ENCODE data around the gene EPYC. TPM values are rescaled to one million over a fixed set of nuclear protein-coding genes. Genes with fewer than 3 reads are reported as not detected.

The EPYC gene
- total RNA-seq (2014; rRNA removed; shearing (Covaris generic)) = not detected in 2 replicates

DNA sequence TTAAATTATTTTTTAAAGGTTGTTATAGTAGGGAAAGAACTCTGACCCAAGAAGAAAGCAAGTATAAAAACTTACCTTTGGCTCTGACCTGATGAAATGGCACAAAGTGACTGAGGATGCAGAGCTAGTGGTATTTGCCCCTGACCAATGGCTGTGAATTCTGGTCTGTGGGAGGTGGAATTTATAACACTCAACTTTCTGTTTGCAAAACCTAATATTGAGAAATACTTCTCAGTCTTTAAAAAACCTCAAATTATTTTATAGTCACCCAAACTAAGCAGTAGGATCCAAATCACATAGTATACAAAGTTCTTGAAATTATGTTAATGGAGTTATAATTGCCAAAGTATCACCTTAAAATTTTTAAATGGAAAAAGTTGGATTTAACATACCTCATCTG is at the start of gene EPYC:
Gene EPYC (minus strand): TSS at position 101 of the 400 bp plus-strand sequence. CDS start 2,407 bp downstream, outside the sequence.
- DNase-seq (ENCODE audit: low spot score) = no peak
- in situ Hi-C loops (cut with HindIII; ENCODE audit: low sequenced_read_pairs) = no loop called here

GRCh38 chr12:91053951-91054715 is 49.4 kb upstream of the EPYC start:
- DNase-seq (ENCODE audit: low spot score) = no peak
- in situ Hi-C loops (cut with HindIII; ENCODE audit: low sequenced_read_pairs) = no loop called here

DNA sequence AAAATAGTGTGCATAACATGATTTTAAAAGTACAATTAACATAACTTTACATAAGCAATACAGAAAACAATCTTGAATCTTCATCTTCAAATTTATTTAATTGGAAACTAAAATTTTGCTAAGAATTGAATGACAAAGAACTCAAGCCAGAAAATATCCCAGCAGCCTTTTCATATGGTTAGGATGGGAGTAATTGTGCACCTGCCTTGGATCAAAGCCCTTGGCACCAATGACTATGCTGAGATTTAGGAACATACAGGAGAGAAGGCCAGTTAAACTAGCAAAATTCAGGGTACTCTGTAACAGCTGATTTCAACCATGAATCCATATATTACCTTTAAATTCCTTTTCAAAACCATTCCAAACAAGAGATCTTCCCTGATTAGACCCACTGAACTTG is 47.3 kb upstream of the EPYC start:
- in situ Hi-C loops (cut with HindIII; ENCODE audit: low sequenced_read_pairs) = no loop called here

DNA sequence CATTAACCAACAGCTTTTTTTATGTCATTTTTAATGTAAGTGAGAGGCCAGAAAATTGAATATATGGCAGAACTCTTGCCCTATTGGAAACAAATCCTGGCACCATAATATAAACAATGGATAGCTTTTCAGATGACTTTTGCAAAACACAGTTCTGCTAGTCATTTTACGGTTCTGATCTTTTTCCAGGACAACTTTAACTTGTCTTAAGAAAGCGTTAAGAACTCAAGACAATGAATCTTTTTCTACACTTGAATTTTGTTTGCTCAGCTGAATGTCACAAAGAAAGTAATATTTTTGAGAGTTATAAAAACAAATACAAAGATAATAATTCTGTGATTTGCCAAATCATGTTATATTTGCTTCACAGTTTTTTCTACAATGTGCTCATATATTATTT is 39.8 kb upstream of the EPYC start:
- in situ Hi-C loops (cut with HindIII; ENCODE audit: low sequenced_read_pairs) = no loop called here
- DNase-seq (ENCODE audit: low spot score) = no peak

More for the DNA sequence above, 47.3 kb upstream of the EPYC start:
- peak; percentile 69 for DNase-seq (ENCODE audit: low spot score)

DNA sequence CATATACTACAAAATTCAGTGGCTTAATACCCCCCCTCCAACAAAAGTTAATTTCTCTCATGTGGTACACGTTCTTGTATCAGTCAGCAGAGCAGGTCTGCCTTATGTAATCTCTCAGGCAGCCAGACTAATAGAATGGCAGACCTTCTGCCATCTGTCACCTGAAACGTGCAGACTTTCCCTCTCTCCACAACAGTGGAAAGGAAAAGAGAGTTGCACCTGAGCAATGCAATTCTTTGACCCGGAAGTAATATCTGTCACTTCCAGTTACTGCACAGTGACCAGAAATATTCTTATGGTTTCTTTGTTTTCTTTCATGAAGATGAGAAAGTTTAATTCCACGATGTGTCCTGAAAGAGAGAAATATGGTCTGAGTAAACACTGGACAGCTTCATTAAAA is 38.6 kb upstream of the EPYC start:
- DNase-seq (ENCODE audit: low spot score) = peak; percentile 95
- in situ Hi-C loops (cut with HindIII; ENCODE audit: low sequenced_read_pairs) = no loop called here

- DNase-seq (ENCODE audit: low spot score) = no peak
- in situ Hi-C loops (cut with HindIII; ENCODE audit: low sequenced_read_pairs) = no loop called here
These were observed 35.5 kb upstream of the EPYC start for GRCh38 chr12:91040096-91040755.

DNA sequence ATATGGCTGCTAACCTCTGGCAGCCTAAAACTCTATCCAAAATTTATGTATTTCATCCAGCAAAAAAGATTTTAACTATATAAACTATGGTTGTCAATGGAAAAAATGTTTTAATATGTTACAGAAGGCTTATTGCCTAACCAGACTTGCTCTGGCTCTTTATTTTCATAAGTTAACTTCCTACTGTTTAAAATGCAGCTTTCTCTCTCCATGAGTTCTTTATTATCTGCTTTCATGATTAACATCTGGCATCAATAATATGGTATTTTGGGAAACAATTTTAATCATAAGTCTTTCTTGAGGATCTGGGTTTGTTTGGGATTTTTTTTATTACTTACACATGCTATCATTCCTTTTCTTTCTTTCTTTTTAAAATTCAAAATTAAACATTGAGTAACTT is 32.5 kb upstream of the EPYC start:
- in situ Hi-C loops (cut with HindIII; ENCODE audit: low sequenced_read_pairs) = no loop called here

DNA sequence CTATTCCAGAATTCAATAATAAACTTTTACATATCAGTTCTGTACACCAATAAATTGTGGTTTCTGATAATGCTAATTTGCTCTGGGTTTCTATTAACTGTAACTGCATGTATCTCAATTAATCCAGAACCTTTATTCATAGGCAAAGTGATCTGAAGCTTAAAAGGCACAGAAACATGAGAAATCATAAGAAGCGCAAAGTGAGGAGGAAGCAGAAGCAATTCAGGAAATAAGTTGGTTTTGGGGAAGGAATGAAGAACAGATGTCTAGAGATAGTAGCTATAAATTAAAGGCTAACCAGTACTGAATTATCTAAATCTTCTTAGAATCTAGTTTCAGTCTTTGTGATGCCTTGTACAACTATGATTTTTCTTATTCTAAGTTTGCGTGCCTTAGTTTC is 28.5 kb upstream of the EPYC start:
- no peak for DNase-seq (ENCODE audit: low spot score)
- in situ Hi-C loops (cut with HindIII; ENCODE audit: low sequenced_read_pairs) = no loop called here

More for the DNA sequence above, 32.5 kb upstream of the EPYC start:
- DNase-seq (ENCODE audit: low spot score) = no peak

DNA sequence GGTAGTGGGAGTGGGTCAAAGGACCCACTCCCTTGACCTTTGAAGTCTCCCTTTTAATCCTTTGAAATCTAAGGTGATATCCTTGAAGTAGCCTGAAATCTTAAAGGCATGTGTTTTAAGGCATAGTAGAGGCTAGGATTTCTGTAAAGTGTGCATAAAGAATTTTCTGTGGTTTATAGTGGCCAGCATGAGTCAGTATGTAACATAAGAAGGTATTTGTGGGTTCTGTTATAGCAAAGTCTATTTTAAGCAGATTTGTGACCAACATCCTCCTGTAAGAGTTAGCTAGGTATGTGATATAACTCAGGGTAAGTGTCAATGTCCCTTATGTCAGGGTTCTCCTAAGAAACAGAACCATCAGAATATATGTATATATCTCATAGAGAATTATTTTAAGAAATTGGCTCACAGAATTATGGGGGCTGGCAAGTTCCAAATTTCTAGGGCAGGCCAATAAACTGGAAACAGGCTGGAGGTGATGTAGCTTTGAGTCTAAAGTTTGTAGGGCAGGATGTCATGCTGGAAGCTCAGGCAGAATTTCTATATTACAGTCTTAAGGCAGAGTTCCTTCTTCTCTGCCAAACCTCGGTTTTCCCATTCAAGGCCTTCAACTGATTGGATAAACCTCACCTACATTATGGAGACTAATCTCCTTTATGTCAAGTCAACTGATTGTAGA is 18.7 kb upstream of the EPYC start:
- in situ Hi-C loops (cut with HindIII; ENCODE audit: low sequenced_read_pairs) = no loop called here
- DNase-seq (ENCODE audit: low spot score) = no peak

DNA sequence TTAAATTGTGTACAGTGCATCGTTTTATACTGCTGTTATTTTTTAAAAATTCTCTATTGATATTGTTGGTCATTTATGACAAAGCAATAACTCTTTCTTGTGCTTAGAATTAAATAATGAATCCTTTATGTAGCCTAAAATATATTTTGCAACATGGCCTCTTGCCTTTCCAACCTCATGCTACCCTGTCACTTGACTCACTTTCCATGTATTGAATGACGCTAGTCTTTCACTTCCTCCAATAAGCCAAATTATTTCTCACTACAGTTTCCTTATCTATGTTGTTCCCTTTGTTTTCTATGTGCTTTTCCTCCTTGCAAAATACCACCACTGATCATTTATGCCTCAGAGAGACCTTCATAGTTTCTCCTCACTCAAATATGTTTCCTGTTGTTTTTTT is 16.3 kb upstream of the EPYC start:
- no peak for DNase-seq (ENCODE audit: low spot score)
- in situ Hi-C loops (cut with HindIII; ENCODE audit: low sequenced_read_pairs) = no loop called here

DNA sequence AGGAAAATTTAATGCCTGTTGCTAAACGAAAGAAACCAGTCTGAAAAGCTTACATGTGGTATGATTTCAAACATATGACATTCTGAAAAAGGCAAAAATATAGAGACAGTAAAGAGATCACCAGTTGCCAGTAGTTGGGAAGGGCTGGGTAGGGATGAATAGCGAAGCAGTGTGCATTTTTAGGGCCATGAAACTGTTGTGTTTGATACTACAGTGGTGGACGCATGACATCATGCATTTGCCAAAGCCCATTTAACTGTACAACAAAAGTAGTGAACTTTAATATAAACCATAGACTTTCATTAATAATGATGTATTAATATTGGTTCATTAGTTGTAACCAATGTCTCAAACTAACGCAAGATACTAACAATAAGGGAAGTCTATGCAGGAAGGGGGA is 14.7 kb upstream of the EPYC start:
- DNase-seq (ENCODE audit: low spot score) = no peak
- in situ Hi-C loops (cut with HindIII; ENCODE audit: low sequenced_read_pairs) = no loop called here

DNA sequence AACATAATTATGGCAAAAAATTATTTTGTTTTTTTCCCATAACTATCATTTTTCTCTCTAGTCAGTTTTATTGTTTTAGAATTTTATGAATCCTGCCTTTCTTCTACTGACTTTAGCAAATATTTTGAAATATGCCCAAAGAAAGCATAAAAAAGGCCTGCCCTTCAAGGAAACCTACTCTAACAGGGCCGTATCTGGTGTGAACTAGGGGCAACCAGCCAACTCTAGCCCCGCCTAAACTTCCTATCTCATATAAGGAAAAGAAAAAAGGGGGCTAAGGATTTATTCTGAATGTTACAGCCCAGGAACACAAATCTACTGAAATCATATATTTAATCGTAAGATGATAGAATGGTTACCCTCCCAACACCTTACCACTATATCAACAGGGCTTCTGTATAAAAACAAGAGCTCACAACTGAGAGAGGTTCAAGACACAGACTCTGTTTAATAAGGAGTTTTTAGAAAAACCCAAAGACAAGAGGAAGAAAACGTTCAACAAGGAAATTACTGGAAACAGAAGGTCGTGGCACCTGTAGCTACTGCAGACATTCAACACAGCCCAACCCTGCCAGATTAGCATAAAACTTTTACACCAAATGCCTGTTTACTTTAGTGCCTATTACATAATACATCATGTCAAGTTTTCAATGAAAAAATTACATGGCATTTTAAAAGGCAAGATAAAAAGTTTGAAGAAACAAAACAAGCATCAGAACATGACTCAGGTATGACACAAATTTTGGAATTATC is 12.9 kb upstream of the EPYC start:
- in situ Hi-C loops (cut with HindIII; ENCODE audit: low sequenced_read_pairs) = no loop called here
- DNase-seq (ENCODE audit: low spot score) = no peak

- in situ Hi-C loops (cut with HindIII; ENCODE audit: low sequenced_read_pairs) = no loop called here
- DNase-seq (ENCODE audit: low spot score) = no peak
These were observed 12.3 kb upstream of the EPYC start for GRCh38 chr12:91017043-91017442.

GRCh38 chr12:91009319-91009950 is 4.7 kb upstream of the EPYC start:
- in situ Hi-C loops (cut with HindIII; ENCODE audit: low sequenced_read_pairs) = no loop called here
- no peak for DNase-seq (ENCODE audit: low spot score)

GRCh38 chr12:91007531-91008290 is 2.9 kb upstream of the EPYC start:
- DNase-seq (ENCODE audit: low spot score) = no peak
- in situ Hi-C loops (cut with HindIII; ENCODE audit: low sequenced_read_pairs) = no loop called here

- in situ Hi-C loops (cut with HindIII; ENCODE audit: low sequenced_read_pairs) = no loop called here
- DNase-seq (ENCODE audit: low spot score) = no peak
These were observed 1.0 kb downstream of the EPYC start for GRCh38 chr12:91003737-91004136.

- DNase-seq (ENCODE audit: low spot score) = no peak
- in situ Hi-C loops (cut with HindIII; ENCODE audit: low sequenced_read_pairs) = no loop called here
These were observed 3.5 kb downstream of the EPYC start for GRCh38 chr12:91001306-91001705.

GRCh38 chr12:90999966-91000365 is 4.8 kb downstream of the EPYC start:
- no peak for DNase-seq (ENCODE audit: low spot score)
- in situ Hi-C loops (cut with HindIII; ENCODE audit: low sequenced_read_pairs) = no loop called here

Measured in G401 (cell line).